Stimulated activated CD8-positive, alpha-beta memory T cell treated with anti-CD3 and anti-CD28 coated beads, Interleukin-2, amount 100 ng/mL, for 1 hour (primary cell): Measurements from ENCODE around the gene GUCD1.

Experiments
- DNase-seq, 2 donors: peaks; one replicate each; pipeline ENCODE4 v3.0.0-alpha.2; 2020; ENCODE audit warnings: low read depth in 2 of 2

The GUCD1 gene

DNA sequence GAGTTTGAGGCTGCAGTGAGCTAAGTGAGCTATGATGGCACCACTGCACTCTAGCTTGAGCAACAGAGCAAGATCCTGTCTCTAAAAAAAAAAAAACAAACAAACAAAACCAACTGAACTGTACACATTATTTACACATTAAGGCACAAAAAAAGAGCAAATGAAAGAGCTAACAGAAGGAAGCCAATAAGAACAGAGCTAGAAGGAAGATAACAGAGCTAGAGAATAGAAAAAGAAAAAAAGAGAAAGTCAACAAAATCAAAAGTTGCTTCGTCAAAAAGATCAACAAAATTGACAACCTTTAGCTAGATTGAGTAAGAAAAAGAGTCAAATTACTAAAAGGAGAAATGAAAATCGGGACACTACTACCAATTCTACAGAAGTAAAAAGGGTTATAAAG lies 25.0 kb downstream of the GUCD1 start:
- DNase-seq: no peak

DNA sequence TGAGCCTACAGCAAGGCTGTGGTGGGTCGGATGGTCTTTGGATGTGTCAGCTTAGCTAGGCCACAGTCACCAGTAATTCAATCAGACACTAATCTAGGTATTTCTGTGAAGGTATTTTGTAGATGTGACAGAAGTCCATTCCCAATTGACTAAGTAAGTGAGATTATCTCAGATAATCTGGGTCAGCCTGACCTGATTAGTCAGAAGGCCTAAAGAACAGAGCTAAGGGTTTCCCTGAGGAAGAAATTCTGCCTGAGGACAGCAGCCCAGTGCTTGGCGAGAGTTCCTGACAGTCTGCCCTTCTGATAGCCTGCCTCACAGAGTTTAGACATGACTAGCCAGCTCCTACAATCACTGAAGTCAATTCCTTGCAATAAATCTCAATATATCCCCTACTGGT lies 28.7 kb downstream of the GUCD1 start:
- no peak for DNase-seq

DNA sequence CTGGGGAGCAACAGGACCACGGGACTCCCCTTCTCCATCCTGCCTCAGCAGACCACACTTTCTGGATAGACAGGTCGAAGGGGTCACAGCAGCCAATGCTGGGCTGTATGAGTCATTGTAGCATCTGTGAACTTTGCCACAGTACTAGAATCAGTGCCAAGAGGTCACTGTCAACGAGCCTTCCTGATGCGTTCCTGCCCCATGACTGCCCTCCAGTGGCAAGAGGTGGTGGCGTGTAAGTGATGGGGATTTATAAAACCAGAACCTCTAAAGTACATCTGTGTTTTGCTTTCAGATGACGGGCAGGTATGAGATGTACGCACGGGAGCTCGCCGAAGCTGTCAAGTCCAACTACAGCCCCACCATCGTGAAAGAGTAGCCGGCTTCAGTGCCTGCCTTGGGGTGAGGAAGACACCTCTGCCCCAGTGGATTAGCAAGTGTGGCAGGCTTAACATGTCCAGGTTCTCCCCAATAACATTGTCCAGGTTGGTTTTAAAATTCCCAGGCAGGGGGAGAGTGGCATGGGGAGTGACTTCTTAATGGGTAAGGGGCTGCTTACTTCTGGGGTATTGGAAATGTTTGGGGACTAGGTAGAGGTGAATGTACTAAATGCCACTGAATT lies 29.4 kb downstream of the GUCD1 start:
- peak; percentile 45 to 57 for DNase-seq

DNA sequence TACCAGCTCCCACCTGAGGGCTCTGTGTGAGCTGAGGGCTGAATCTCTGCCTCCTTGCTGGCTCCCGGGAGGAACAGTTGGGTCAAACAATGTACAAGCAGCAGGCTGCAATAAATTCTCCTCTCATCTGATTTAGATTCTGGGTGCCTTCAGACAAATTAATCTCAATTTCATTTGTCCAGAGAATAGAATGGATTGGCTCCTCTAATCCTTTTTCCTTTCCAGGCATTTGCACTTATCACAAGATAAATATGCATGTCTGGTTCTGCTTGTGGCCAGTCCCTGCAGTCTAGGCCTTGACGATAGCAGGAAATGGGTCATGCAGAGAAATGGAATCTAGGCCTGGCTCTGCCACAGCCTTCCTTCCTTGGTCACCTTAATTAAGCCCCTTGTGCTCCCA lies 31.1 kb downstream of the GUCD1 start:
- DNase-seq: no peak

DNA sequence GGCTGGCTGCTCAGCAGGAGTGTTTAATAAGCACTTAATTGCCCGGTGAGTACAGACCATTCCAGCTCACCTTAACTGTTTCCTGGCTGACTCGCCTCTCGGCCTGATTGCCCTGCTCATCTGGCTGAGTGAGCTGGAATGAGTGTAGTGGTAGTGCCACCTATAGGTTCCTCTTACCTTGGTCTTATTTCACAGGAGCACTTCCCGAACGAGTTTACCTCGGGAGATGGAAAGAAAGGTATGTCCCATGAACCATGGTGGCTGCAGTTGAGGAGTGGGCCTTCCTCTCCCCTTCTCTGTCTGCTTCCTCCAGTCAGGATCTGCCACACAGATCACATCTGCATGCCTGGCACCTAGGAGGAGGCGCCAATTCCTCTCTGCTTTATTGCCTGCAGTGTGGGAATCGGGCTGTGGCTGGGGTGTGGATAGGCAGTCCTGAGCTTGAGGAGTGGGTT lies 33.1 kb downstream of the GUCD1 start:
- DNase-seq: no peak

DNA sequence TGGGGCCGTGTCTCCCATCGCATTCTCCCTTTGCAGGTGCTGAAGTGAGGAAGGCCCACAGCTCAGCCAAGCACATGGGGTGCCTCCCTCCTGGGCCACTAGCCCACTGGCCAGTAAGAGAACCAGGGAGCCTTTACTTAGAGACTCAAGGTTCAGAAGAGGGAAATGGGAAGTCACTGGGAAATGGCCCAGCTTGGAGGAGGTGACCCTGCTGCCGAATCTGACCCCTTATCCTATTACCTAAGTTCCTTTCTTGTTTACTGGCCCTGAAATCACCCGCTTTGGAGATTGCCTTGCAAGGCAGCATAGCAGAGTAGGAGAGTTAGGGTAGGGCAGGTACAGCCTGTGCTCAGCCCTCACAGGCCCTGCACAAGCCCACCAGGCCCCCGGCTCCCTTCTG lies 35.4 kb downstream of the GUCD1 start:
- DNase-seq: no peak

DNA sequence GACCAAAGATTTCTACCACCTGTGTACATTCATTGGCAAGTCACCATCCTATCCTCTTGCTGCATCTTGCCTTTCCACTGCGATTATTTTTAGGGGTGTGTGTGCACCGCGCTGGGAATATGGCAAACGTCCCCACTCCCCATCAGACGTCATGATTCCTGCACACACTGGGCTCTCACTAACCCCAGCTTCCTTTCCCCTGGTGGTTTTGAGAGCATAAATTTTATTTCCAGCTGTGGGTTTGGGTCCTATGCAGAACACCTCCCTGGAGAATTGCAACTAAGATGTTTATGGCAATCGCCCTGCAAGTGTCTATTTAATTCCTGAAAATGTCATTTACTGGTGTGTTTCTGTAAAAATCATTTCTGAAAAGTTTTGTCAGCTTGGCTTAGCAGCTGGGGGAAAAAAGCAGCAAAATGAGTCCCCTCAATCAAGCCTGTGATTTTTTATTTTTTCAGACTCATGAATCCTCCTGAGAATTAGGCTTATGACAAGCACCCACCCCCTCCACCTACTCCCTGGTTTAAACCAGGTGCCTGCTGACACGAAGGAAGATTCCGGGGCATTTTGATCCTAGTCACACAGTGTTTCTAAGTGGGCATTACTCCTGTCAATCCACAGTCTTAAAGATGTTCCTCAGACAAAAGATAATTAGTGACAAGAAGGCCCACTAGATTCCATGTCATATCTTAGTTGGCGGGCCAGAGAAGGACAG lies 36.0 kb downstream of the GUCD1 start:
- no peak for DNase-seq

DNA sequence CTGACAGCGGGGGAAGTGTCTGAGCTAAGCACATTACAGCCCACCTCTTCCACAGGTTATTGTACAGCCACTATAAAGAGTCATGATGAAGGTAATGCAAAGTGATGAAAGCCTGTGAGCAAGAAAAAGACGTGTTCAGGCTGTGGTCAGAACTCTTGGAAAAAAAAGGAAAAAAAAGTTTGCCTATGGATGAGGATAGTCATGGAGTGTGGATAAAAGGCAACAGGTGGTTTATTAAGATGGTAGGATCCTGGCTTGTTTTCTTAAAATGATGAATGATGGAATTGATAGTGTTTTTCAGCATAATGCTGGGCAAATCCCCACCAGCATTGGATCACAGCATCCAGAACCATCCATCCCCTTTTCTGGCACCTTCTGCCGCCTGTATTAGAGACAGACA lies 36.7 kb downstream of the GUCD1 start:
- no peak for DNase-seq

DNA sequence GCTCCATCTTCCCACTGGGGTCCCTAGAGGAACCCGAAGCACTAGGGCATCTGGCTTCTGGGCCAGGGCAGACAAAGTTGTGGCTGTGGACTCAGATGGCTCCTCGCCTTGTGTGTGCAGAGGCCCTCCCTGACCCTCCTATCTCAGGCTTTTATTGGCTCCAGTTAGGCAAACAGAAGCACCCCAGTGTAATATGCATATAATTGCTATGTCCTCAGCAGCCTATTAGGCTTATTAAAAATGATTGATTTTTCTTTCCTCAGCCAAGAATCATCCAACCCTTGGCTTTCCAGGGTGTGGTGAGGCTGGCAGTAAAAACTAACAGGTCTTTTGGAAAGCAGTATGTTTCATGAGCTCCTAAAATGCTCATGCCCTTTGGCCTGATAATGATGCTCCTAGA lies 37.5 kb downstream of the GUCD1 start:
- no peak for DNase-seq

DNA sequence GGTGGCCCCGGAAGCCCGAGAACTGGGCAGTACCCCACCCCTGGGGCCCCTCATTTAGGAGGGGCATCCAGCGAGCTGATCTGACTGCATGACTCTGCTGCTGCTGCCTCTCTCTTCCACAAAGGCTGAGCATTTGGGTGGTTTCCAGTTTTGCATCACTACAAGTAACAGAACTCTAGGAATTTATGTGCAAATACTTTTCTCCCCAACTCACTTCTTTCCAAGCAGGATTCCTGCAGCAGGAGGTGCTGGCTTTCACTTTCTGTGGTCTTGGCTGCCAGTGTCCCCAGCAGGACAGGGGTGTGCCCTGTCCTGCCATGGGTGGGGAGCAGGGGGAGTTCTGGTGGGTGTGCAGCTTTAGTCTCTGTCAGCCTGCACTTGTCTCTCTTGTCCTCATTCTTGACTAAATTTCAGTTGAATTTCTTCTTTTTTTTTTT lies 38.6 kb downstream of the GUCD1 start:
- DNase-seq: no peak

DNA sequence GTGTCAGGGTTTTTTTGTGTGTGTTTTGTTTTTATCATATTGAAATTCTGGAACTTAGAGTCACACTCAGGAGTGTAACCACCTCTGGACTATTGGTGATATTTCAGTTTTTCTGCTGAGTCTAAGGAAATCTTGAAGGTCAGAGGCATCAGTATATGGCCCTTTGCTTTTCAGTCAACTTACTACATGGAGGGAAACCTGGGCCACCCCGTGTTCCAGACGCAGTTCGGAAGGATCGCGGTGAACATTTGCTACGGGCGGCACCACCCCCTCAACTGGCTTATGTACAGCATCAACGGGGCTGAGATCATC lies 40.0 kb downstream of the GUCD1 start:
- no peak for DNase-seq

DNA sequence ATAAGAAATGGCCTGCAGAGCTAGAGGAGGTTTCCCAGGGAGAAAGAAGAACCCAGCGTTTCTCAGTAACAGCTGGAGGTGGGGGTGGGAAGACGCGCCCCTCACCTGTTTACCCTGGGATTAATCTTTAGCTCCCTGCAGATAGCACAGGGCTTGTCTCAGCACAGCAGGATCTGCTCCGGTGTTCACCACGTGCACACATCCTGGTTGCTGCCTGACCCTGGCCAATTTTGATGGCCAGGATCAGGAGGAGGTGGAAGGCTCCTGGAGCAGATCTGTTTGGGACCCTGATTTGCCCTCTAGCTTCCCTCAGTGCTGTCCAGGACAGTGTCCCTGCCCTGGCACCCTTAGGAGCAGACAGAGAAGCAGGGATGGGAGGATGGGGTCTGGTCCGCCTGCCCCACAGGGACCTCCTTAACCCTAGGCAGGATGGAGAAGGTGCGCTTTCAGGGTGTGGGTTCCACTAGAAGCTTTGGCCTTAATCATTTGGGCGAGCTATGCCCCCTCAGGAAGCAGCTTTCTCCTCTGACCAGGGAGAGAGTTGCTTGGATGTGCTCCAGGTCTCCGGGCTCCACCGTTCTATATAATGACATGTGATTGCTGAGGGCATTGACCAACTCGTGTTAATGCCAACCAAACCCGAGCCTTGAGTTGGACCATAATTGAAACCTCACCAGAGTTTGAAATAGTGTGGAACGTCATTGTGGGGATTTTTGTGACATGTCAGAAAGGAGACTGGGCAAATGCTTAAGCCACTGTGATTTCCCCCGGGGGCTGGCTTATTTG lies 40.5 kb downstream of the GUCD1 start:
- no peak for DNase-seq

DNA sequence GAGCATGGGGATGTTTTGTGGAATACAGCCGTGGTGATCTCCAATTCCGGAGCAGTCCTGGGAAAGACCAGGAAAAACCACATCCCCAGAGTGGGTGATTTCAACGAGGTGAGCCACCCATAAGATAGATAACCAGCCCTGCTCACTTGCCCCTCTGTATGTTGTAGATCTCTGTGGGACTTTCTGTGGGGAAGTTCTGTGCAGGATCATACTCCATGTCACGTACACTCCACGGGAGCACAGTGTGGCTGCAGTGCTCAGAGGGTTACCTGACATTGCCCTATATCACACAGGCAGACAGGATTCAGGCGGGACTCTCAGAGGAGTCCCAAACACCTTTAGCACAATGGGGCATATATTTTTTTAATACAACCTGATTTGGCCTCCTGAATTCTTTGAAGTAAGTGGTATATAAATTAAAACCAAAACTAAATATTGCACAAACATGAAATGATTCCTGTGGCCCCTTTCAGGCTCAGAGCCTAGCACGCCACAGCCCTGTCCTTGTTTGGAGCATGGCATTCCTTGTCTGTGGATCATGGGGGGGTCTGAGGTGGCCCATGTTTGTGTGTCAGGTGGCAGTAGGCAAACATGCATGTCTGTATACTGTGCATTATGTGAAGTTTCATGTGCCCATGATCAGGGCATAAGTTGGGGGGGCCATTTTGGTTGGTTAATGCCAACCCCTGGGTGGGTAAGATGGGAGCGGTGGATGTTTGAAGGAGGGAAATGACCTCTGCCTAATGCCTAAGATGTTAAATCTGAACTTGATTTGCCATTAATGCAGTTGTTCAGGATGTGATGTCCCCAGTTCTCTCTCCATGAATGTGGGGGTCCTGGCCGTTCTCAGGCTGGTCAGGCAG lies 41.3 kb downstream of the GUCD1 start:
- DNase-seq: no peak

DNA sequence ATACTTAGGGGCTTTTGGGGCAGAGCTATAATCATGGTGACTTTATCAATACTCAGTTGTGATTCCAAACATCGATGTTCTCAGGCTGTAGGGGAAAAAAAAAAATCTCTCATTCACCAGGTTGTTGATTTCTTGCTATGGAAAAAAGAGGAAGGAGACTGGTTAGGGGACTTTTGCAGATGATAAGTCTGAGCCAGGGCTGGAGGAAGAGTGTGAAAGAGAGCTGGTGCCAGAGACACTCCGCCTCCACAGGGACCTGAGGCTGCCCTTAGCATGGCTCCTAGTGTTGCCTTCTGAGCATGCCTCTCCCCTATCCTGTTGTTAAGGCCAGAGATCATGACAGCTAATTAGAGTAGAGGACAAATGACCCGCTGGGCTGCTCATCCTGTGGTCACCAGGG lies 42.9 kb downstream of the GUCD1 start:
- DNase-seq: no peak

DNA sequence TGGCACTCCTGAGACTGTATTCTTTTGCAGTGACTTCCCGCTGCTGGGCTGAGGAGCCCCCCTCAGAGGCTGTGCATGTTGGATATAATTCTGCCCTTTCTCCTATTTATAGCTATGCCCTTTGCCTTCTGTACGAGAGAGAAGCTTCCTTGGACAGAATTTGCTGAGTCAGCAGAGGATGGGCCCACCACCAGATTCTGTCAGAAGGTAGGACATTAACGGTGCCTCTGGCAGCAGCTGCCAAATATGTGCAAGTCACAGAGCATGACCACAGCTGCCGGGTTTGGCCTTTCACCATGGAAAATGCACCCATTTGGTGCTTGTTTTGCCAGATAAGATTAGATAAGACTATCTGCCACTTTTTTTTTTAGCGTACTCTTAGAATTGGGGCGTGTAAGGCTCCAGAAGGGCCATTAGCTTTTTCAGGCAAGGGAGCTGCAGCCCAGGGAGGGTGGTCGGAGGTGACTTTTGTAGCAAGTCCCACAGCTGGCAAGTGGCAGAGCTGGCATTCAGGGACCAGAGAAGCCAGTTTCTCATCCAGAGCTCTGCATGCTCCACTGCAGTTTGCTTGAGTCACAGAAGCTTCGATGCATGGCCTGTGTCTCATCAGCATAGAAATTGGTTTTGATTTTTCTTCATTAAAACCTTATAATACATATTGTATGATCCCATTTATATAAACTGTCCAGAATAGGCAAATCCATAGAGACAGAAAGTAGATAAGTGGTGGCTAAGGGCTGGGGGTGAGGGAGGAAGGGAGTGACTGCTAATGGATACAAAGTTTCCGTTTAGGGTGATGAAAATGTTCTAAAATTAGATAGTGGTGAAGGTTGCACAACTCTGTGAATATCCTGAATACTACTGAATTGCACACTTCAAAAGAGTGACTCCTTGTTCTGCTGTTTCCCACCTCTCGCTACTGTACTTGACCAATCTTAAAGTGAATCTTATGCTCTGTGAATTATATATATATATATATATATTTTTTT lies 44.0 kb downstream of the GUCD1 start:
- DNase-seq: no peak

DNA sequence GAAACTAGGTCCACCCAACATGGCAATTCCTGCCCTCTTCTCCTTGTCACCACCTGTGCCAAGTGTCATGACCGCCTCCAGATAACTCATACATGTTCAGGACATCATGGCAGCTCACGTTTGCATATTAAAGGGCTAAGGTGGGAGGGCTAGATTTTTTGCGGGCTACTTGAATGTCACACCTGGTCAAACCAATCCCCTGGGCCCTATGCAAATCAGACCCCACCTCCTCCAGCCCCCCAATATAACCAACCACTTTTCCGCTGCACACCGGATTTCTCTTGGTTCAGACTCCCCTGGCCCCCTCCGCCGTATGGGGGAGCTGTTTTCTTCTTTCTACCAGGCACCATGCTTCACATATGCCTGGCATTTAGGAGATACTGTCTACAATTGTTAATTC lies 47.2 kb downstream of the GUCD1 start:
- no peak for DNase-seq

DNA sequence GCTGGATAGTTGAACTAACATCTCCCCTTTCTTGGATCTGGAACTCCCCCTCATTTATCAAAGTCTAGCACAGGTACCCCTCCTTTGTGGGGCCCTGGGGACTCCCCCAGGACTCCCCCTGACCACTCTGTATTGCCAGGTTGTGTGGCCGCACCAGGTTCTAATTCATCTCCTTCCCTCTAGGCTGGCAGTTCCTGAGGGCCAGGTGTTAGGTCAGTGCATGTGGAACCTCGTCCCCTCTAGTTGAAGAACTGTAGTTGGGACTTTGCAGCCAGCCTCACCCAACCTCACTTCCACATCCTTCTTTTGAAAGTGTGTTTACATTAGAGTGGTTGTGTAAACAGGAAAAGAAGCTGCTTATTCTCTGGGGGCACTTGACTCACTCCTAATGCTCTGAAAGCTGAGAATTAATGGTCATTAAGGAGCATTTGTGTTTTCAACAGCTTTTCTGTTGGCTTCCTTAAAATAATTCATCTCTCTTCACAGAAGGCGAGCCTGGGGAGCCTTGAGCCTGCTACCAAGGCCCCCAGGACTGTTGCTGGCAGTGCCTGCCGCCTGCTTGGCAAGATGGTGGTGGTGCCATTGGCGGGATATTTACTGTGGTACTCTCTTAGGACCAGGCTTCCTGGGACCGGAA lies 48.0 kb downstream of the GUCD1 start:
- no peak for DNase-seq

DNA sequence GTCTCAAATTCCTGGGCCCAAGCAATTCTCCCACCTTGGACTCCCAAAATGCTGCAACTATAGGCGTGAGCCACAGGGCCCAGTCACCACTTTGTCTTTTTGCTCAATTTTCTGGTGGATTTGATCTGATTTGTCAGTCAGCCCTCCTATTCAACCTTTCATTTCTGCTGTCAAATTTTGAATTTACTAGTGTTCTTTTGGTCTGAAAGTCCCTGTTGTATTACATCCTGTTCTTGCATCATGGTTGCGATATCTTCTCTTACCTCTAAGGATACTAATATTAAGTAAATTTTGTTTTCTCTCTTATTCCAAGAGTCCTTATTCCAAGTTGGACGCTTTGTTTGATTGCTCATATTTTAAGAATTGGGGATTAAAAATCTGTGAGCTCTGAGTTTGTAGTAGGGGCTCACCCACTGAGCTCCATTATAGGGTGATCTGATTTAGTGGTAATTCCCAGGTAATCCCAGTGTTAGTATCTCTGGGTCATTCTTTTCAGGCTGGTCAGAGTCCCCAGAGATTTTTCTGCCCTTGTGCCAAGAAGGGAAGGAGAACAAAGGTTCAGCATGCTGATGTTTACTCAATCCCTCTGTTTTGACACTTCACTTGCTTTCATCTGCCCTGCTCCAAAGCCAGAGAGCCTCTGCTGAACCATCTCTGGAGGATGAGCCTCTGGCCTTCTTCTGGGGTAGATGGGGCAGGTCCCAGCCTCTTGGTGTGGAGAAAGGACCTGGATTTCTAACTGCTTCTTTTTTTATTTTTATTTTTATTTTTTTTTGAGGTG lies 49.8 kb downstream of the GUCD1 start:
- no peak for DNase-seq

DNA sequence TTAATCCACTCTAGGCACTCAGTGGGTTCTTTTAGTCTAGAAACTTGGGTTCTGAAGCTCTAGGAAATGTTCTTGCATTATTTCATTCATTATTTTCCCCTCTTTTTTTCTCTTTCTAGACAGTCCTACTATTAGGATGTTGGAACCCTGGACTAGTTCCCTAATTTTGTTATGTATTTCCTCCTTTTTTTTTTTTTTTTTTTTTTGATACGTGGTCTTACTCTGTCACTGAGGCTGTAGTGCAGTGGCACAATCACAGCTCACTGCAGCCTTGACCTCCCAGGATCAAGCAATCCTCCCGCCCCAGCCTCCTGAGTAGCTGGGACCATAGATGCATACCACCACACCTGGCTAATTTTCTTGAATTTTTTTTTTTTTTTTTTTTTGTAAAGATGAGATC lies 50.4 kb downstream of the GUCD1 start:
- no peak for DNase-seq
